WTC11 (cell line): Measurements from ENCODE around the gene ENOX2. TPM values are rescaled to one million over a fixed set of nuclear protein-coding genes. Genes with fewer than 3 reads are reported as not detected.

ENCODE experiments used
- ATAC-seq: fragments of 200-7000 bp; cut with Tn5 transposase; 2 replicates; pipeline ENCODE4 v1.10.0; 2021; ENCODE audit warnings: mild to moderate bottlenecking, moderate library complexity
- CTCF ChIA-PET: fragments of 300-600 bp; sonication (Branson Sonifier 250); formaldehyde crosslinking; loops from one replicate; lab custom pipeline; 2021; ENCODE audit warnings: antibody characterized with exemption; lab: Charles Lee
- POLR2A ChIA-PET: fragments of 350-600 bp; sonication (Branson Sonifier 250); formaldehyde crosslinking; loops from one replicate; lab custom pipeline; 2021; ENCODE audit warnings: antibody characterized with exemption; lab: Charles Lee
- DNase-seq: peaks from one replicate; pipeline ENCODE4 v3.0.0; 2021; ENCODE audit warnings: low spot score
- H3K27ac Mint-ChIP-seq: 2 replicates; pipeline ENCODE4 v1.8.0; 2021; ENCODE audit warnings: mixed read lengths
- H3K27me3 Mint-ChIP-seq: 2 replicates; pipeline ENCODE4 v1.8.0; 2021; ENCODE audit warnings: low read depth, mild to moderate bottlenecking, moderate library complexity, mixed read lengths
- H3K36me3 Mint-ChIP-seq: 2 replicates; pipeline ENCODE4 v1.8.0; 2021; ENCODE audit warnings: mixed read lengths
- H3K4me1 Mint-ChIP-seq: 2 replicates; pipeline ENCODE4 v1.8.0; 2022; ENCODE audit warnings: mixed read lengths
- H3K4me3 Mint-ChIP-seq: 2 replicates; pipeline ENCODE4 v1.8.0; 2021; ENCODE audit warnings: mild to moderate bottlenecking, moderate library complexity, mixed read lengths
- H3K9me3 Mint-ChIP-seq: 2 replicates; pipeline ENCODE4 v1.8.0; 2021; ENCODE audit warnings: mixed read lengths
- ATF1 ChIP-seq: sonication (generic); formaldehyde crosslinking; IDR thresholded peaks from 2 replicates; pipeline ENCODE4 v1.8.1; 2023; ENCODE audit warnings: mild to moderate bottlenecking, moderate library complexity, missing genetic modification reagents
- ATF6 ChIP-seq: sonication (generic); formaldehyde crosslinking; IDR thresholded peaks from 2 replicates; pipeline ENCODE4 v1.8.1; 2023; ENCODE audit warnings: mild to moderate bottlenecking, missing genetic modification reagents
- CREB1 ChIP-seq: sonication (generic); formaldehyde crosslinking; IDR thresholded peaks from 2 replicates; pipeline ENCODE4 v1.8.0; 2023; ENCODE audit warnings: mild to moderate bottlenecking, missing genetic modification reagents
- E2F1 ChIP-seq: sonication (generic); formaldehyde crosslinking; IDR thresholded peaks from 2 replicates; pipeline ENCODE4 v1.8.0; 2022; ENCODE audit warnings: mild to moderate bottlenecking, missing genetic modification reagents
- E2F4 ChIP-seq: sonication (generic); formaldehyde crosslinking; IDR thresholded peaks from 2 replicates; pipeline ENCODE4 v1.8.1; 2022; ENCODE audit warnings: low read depth, mild to moderate bottlenecking, moderate library complexity, missing genetic modification reagents, borderline replicate concordance
- EMX1 ChIP-seq: fragments of 250-450 bp; sonication (Bioruptor Pico); IDR thresholded peaks from 2 replicates; pipeline ENCODE4 v1.8.0; 2021; ENCODE audit warnings: mild to moderate bottlenecking
- ETV6 ChIP-seq: sonication (generic); formaldehyde crosslinking; IDR thresholded peaks from 2 replicates; pipeline ENCODE4 v1.8.1; 2022; ENCODE audit warnings: mild to moderate bottlenecking, missing genetic modification reagents
- FOXP1 ChIP-seq: sonication (generic); formaldehyde crosslinking; IDR thresholded peaks from 2 replicates; pipeline ENCODE4 v1.8.0; 2022; ENCODE audit warnings: missing genetic modification reagents, mild to moderate bottlenecking, moderate library complexity, borderline replicate concordance
- FOXP4 ChIP-seq: sonication (generic); formaldehyde crosslinking; IDR thresholded peaks from 2 replicates; pipeline ENCODE4 v1.8.0; 2022; ENCODE audit warnings: mild to moderate bottlenecking, missing genetic modification reagents
- GTF2I ChIP-seq: fragments of 250-450 bp; sonication (Bioruptor Pico); conservative IDR thresholded peaks from 2 replicates; pipeline ENCODE4 v1.4.0; 2021; ENCODE audit warnings: mild to moderate bottlenecking
- HMGA2 ChIP-seq: fragments of 250-450 bp; sonication (Bioruptor Pico); IDR thresholded peaks from 2 replicates; pipeline ENCODE4 v1.4.0; 2021; ENCODE audit warnings: mild to moderate bottlenecking, moderate library complexity
- IRF1 ChIP-seq: sonication (generic); formaldehyde crosslinking; IDR thresholded peaks from 2 replicates; pipeline ENCODE4 v1.8.0; 2023; ENCODE audit warnings: missing genetic modification reagents
- JUN ChIP-seq: sonication (generic); formaldehyde crosslinking; IDR thresholded peaks from 2 replicates; pipeline ENCODE4 v1.8.0; 2023; ENCODE audit warnings: mild to moderate bottlenecking, missing genetic modification reagents
- MLX ChIP-seq: sonication (generic); formaldehyde crosslinking; IDR thresholded peaks from 2 replicates; pipeline ENCODE4 v1.8.1; 2023; ENCODE audit warnings: mild to moderate bottlenecking, missing genetic modification reagents, moderate library complexity
- MXD4 ChIP-seq: fragments of 250-450 bp; sonication (Bioruptor Pico); IDR thresholded peaks from 2 replicates; pipeline ENCODE4 v1.8.0; 2021; ENCODE audit warnings: mild to moderate bottlenecking, moderate library complexity, borderline replicate concordance
- MYBL2 ChIP-seq: sonication (generic); formaldehyde crosslinking; IDR thresholded peaks from 2 replicates; pipeline ENCODE4 v1.8.1; 2023; ENCODE audit warnings: mild to moderate bottlenecking, moderate library complexity, missing genetic modification reagents
- NFYB ChIP-seq: sonication (generic); formaldehyde crosslinking; conservative IDR thresholded peaks from 2 replicates; pipeline ENCODE4 v1.8.0; 2022; ENCODE audit warnings: low read depth, missing genetic modification reagents
- NR3C1 ChIP-seq: sonication (generic); formaldehyde crosslinking; conservative IDR thresholded peaks from 2 replicates; pipeline ENCODE4 v1.8.1; 2023; ENCODE audit warnings: low read depth, mild to moderate bottlenecking, missing genetic modification reagents
- PRRX2 ChIP-seq: fragments of 250-450 bp; sonication (Bioruptor Pico); IDR thresholded peaks from 2 replicates; pipeline ENCODE4 v1.8.0; 2021; ENCODE audit warnings: mild to moderate bottlenecking
- SMAD3 ChIP-seq: sonication (generic); formaldehyde crosslinking; IDR thresholded peaks from 2 replicates; pipeline ENCODE4 v1.8.0; 2022; ENCODE audit warnings: missing genetic modification reagents, mild to moderate bottlenecking, borderline replicate concordance
- SOX15 ChIP-seq: fragments of 250-450 bp; sonication (Bioruptor Pico); IDR thresholded peaks from 2 replicates; pipeline ENCODE4 v1.9.0; 2021; ENCODE audit warnings: mild to moderate bottlenecking
- USF1 ChIP-seq: sonication (generic); formaldehyde crosslinking; IDR thresholded peaks from 2 replicates; pipeline ENCODE4 v1.8.0; 2022; ENCODE audit warnings: mild to moderate bottlenecking, missing genetic modification reagents
- ZNF121 ChIP-seq: sonication (generic); formaldehyde crosslinking; IDR thresholded peaks from 2 replicates; pipeline ENCODE4 v1.8.0; 2023; ENCODE audit warnings: missing genetic modification reagents
- ZNF232 ChIP-seq: sonication (generic); formaldehyde crosslinking; IDR thresholded peaks from 2 replicates; pipeline ENCODE4 v1.8.0; 2022; ENCODE audit warnings: mild to moderate bottlenecking, missing genetic modification reagents
- ZNF317 ChIP-seq: sonication (generic); formaldehyde crosslinking; IDR thresholded peaks from 2 replicates; pipeline ENCODE4 v1.8.1; 2023; ENCODE audit warnings: low read depth, mild to moderate bottlenecking, moderate library complexity, missing genetic modification reagents, borderline replicate concordance
- ZNF512 ChIP-seq: sonication (generic); formaldehyde crosslinking; IDR thresholded peaks from 2 replicates; pipeline ENCODE4 v1.8.1; 2022; ENCODE audit warnings: missing genetic modification reagents, borderline replicate concordance
- ZSCAN18 ChIP-seq: fragments of 250-450 bp; sonication (Bioruptor Pico); IDR thresholded peaks from 2 replicates; pipeline ENCODE4 v2.1.2; 2022; ENCODE audit warnings: mild to moderate bottlenecking, moderate library complexity
- total RNA-seq: library from RNA; stranded (reverse); gene quantifications from 3 replicates; pipeline ENCODE4 v1.2.3, GENCODE V29; 2021

Gene ENOX2
- total RNA-seq, 1 experiment from 2014 or later = 13.8 TPM

- TF ChIP-seq FOXP4 (CRISPR knock-in tag) (no peak), CREB1 (no peak), E2F4 (CRISPR knock-in tag) (no peak), MYBL2 (CRISPR knock-in tag) (no peak), ATF6 (no peak), ETV6 (CRISPR knock-in tag) (no peak), NFYB (no peak), MLX (CRISPR knock-in tag) (no peak), ZNF317 (CRISPR knock-in tag) (no peak), NR3C1 (CRISPR knock-in tag) (no peak), E2F1 (CRISPR knock-in tag) (no peak), MXD4 (no peak), ATF1 (no peak)
Measured at GRCh38 chrX:130652824-130653578, 250.0 kb downstream of the ENOX2 start (continued).

- Mint-ChIP-seq H3K27me3 (no peaks in the 10 kb centered on the region), H3K36me3 (no peaks in the 10 kb centered on the region), H3K9me3 (no peaks in the 10 kb centered on the region), H3K27ac (no peak overlapping the region), H3K4me3 (no peak overlapping the region), H3K4me1 (no peaks in the 10 kb centered on the region)
- ATAC-seq (no peak), DNase-seq (no peak)
- POLR2A ChIA-PET = no interaction called here
- TF ChIP-seq ZSCAN18 (CRISPR knock-in tag) = no peak
- TF ChIP-seq JUN (CRISPR knock-in tag) = no peak
- TF ChIP-seq IRF1 (CRISPR knock-in tag) = no peak
- TF ChIP-seq SMAD3 = no peak
- TF ChIP-seq SOX15 (CRISPR knock-in tag) = no peak
- TF ChIP-seq USF1 (CRISPR knock-in tag) = no peak
- no peak for TF ChIP-seq ZNF512
- TF ChIP-seq ZNF232 (CRISPR knock-in tag) = no peak
- TF ChIP-seq HMGA2 (CRISPR knock-in tag) = no peak
- no peak for TF ChIP-seq FOXP1 (CRISPR knock-in tag)
- no peak for TF ChIP-seq ZNF121 (CRISPR knock-in tag)
- no peak for TF ChIP-seq PRRX2 (CRISPR knock-in tag)
- TF ChIP-seq EMX1 (CRISPR knock-in tag) = no peak
- no peak for TF ChIP-seq GTF2I (CRISPR knock-in tag)
- CTCF ChIA-PET = no interaction called here
Measured at GRCh38 chrX:130649738-130650137, 253.3 kb downstream of the ENOX2 start.
